Muscle of back (tissue), 11 donors: ENCODE results near the gene ASCC2. TPM values are rescaled to one million over a fixed set of nuclear protein-coding genes. Genes with fewer than 3 reads are reported as not detected.
A peak's percentile ranks its signal among the peaks of the same experiment; 100 is the strongest.
"Not testable (repeated sequence)": the region's sequence is repeated elsewhere in the genome, so short reads cannot be mapped to it uniquely, and the experiment has no call there.

ENCODE experiments used
- DNase-seq, 3 donors: peaks; one replicate each; pipeline versions ENCODE4 v3.0.0 to v3.0.0-alpha.2; 2013
- polyA plus RNA-seq, 10 donors: library from polyadenylated mRNA; unstranded; fragments of 120-200 nt; gene quantifications; one replicate each; pipeline ENCODE4 v1.2.1, GENCODE V29; 2013; ENCODE audit not compliant: insufficient read length in 10 of 10

ASCC2 gene
- polyA plus RNA-seq, 10 donors: 25.0 to 37.3 (median 31.6) TPM

DNA sequence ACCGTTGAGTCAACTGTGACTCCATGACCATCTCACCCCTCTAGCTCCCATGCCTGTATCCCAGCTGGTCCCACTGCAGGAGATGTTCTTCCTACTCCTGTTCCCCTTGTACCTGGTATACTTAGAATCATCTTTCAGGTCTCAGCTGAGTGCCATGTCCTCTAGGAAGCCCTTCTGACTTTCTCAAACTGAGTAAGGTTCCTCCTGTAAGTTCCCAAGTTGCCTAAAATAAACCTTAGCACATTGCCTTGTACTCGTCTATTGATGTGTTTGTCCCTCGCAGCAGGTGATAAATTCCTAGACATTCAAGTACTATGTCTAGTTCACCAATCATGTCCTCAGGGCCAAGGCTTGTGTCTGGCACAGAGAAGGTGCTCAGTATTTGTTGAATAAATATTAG is 18.4 kb upstream of the ASCC2 start:
- DNase-seq: no peak

DNA sequence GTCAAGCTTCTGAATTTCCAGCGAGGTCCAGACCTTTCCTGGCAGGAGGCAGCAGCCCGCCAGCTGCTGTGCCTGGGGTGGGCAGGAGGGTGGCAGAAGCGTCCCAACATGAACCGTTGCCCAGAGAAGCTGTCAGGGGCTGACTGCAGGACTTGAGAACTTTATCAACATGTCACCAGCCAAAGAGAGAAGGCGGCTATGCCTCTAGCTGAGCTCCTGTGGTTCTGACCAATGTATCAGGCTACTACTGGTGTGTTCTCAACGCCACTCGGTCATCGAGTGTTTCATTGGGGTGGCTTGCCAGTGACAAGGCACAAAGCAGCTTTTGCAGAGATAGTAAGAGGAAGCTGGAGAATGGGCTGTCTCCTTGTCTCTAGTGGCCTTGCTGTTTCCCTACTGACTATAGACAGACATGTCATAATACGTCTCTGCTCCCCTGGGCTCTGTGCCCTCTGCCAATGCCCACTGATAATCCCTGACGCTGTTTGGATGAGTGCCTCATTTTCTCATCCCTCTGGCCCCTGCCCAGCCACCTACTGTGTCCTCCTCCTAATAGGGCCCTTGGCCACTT is 17.6 kb upstream of the ASCC2 start:
- no peak for DNase-seq

DNA sequence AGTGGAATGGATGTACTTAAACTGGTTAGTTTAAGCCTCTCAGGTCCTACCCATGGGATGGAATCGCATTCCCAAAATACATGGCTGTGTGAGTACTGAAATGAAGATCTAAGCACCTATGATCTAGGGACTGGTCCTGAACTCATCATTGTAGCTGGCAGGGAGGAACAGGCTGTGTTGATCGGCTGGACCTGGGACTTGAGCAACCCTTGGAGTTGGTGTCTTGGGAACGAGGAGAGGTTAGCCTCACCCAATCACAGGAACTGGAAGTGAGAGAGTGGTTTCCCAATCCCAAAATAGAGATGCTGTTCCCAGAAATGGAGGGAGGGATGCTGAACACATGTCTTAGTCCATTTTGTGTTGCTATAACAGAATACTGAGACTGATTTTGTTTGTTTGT is 16.4 kb upstream of the ASCC2 start:
- no peak for DNase-seq

DNA sequence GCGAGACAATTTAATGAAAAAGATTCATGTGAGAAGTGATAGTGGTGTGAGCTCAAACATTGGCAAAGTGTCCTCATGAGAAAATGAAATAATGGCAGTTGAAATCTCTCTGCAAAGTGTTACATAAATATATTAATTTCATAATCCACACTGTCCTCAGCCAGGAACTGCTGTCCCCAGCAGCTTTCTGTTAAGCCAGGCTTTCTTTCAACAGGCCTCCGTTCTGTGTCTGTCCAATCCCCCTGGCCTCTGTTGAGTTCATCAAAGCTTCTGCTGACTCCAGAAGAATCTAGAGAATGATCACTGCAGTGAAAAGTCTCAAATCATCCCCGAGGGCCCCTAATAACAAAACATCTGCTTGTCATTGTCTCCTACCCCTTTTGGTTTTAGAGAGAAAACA is 10.0 kb upstream of the ASCC2 start:
- peak in 2 of 3 donors; percentile 20 to 46 for DNase-seq

DNA sequence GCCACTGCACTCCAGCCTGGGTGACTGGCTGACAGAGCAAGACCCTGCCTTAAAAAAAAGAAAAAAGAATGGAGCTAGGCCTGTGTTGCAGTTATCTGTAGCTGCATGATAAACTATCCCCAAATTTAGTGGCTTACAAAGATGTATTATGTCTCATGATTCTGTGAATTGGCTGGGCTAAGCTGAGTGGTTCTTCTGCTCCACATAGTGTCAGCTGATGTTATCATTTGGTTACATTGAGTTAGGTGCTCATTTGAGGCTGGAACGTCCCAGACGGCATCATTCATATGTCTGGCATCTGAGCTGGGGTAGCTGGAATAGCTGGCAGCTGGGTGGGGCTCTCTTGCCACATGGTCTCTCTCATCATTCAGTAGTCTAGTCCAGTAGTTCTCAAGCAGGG is 8.2 kb upstream of the ASCC2 start:
- no peak for DNase-seq

DNA sequence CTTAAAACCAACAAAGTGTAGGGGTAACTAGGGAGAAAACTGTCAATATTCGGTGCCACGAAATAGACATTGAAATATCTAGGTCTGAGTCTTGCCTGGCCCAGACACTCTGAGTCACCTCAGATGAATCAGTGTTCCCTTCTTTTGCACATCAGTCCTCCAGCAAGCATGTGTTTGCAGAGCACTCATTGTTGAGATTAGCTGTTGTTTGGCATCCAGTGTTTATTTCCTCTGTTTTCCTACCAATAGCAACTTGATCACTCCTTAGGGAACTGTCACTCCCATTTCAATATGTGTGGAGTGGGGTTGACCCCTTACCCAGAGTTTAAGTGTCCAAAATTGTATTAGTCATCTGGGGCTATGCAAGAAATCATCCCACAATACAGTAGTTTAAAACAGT is 4.7 kb upstream of the ASCC2 start:
- DNase-seq: peak; percentile 56 to 66 (median 62)

DNA sequence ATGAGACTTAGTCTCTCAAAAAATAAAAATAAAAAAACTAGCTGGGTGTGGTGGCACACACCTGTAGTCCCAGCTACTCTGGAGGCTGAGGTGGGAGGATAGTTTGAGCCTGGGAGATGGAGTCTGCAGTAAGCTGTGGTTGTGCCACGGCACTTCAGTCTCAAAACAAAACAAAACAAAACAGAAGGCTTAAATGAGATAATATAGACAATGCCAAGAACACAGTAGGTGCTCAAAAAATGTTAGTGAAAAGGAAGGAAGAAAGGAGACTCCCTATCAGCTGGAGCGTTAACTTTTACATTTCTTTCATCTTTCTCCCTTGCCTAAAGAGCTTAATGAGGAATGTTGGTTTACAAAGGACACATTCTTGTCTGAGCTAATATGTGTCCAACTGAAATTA is 4.1 kb upstream of the ASCC2 start:
- no peak for DNase-seq

DNA sequence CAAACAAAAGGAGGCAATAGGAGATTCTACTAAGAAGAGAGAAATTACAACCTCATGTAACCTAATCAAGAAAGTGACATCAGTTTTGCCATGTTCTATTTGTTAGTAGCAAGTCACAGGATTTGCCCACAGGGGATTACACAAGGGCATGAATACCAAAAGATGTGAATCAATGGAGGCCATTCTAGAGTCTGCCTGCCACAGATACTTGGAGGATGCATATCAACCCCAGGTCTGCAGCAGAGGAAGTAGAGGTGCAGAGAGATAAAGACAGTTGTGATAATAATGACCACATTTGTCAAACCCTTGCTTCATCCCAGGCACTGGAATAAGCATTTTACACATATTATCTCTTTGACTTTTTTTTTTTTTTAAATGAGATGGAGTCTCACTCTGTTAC is 2.4 kb upstream of the ASCC2 start:
- no peak for DNase-seq

DNA sequence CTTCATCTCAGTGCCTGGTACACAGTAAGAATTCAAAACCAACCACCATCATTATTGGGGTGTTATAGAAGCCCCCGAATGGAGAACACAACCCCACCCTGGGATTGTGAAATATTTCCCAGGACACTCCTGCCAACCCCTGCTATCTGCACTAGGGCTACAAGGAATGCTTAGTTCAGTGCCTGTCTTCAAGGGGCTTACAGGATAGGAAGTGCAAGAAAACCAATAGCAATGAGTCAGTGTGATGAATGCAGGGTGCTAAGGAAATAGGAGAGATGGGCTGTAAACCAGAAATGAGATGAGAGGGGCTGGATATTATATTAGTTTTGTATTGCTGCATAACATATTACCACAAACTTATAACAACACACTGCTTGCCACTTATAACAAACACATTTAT is 965 bp upstream of the ASCC2 start:
- DNase-seq: no peak

DNA sequence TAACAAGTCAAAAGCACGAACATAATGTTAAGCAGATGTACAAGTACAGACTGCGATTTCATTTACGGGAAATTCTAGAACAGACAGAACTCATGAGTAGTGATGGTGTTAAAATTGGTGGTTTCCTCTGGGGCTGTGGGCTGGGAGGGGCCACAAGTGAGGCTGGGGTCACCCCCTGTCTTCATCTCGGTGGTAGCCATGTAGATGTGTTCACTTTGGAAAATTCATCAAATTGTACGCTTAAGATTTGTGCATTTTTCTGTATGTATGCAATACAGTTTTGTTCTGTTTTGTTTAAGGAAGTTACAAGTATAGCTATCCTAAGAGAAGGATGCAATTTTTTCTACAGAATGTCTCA is 504 bp upstream of the ASCC2 start:
- no peak for DNase-seq

DNA sequence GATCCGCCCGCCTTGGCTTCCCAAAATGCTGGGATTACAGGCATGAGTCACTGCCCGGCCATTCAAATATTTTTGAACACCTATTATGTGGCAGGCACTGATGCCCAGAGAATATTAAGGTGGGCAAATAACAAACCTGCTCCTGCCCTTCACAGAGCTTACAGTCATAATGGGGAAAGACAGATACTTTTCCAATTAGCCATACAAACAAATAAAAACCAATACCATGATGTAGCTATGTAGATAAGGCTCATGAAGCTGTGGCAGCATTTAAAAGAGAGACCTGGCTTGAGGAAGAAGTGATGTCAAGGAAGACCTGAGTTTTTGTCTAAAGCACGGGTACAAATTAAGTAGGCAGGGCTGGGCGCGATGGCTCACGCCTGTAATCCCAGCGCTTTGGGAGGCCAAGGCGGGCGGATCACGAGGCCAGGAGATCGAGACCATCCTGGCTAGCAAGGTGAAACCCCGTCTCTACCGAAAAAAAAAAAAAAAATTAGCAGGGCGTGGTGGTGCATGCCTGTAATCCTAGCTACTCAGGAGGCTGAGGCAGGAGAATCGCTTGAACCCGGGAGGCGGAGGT is 1.2 kb downstream of the ASCC2 start:
- DNase-seq: not testable (repeated sequence)

DNA sequence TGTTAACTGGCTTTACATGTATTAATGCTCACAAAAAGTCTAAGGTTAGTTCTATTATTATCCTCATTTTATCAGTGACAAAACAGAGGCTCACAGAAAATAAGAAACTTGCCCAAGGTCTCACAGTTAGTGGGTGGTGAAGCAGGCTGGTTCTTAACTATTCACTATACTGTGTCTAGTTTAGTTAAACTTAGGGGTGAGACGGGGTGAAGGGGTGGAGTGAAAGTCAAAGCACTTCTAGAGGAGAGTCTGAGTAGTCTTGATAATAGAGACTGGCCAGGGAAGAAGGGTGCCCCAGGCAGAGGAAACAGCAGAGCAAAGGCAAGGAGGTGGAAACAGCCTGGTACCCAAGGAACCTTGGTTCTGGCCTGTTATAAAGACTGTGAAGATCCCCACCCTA is 4.0 kb downstream of the ASCC2 start:
- no peak for DNase-seq

DNA sequence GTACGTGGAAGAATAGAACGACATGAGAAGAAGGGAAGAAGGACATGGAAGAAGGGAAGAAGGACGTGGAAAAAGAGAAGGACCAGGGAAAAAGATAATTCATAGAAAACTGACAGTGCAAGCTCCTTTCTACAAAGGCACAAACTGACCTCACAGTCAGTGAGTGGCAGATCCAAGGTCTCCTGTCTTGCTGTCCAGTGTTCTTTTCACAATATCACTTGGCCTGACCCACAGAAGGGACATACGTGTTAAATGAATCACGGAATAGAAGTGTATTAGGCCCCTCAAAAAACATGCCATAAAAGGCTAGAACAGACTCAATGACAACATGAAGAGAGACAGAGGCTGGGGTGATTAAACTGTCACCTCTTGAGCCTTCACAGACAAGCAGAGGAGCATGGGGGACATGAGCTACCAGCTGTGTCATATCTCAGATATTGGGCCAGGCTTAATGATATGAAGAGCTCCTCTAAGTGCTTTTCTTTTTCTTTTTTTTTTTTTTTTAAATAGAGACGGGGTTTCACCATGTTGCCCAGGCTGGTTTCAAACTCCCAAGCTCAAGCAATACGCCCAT is 4.6 kb downstream of the ASCC2 start:
- DNase-seq: no peak

DNA sequence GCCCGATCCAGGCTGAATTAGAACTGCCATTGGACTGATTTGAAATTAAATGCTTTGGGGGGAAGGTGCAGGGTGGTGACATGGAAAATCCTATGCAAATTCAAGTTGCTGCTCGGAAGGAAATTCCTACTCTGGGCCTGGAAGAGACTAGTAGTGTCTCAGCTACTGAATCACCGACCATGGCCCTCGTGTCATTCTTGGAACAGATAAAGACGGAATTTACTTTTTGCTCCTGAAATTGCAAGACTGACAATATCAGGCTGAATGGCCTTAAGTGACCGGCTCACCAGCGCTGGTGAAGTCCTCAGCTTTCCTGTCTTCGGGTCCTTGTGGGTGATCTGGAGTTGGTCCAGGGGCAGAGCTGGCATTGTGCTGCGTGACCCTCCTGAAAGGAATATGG is 6.1 kb downstream of the ASCC2 start:
- no peak for DNase-seq

DNA sequence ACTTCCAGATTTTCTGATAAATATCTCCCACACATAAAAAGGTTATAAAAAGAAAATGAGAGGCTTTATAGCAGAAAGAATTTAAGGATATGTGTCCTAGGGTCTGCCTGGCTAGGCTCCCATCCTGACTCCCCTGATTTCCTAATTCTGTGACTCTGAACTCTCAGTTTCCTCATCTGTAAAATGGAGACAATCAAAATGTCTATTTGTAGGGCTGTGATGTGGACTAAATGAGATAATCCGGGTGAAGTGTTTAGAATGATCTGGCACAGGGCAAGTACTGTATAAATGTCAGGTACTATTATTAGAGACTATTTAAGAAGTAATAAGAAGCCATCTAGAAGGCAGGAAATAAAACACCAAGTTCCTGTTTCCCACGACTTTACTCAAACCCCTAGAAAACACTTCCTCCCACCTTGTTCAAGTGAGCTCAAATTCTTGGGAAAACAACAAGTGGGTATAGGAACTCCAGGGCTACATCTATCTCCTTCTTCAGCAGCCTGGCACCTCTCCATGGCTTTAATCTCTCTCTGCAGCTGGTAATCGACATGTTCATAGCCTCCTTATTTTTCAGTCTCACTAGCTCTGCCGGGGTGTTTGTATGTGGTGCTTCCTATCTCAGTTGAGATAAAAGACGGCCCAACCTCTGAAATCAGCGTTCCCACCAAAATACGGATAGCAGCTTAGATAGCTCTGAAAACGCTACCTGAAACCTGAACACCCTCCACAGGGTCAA is 6.7 kb downstream of the ASCC2 start:
- no peak for DNase-seq

DNA sequence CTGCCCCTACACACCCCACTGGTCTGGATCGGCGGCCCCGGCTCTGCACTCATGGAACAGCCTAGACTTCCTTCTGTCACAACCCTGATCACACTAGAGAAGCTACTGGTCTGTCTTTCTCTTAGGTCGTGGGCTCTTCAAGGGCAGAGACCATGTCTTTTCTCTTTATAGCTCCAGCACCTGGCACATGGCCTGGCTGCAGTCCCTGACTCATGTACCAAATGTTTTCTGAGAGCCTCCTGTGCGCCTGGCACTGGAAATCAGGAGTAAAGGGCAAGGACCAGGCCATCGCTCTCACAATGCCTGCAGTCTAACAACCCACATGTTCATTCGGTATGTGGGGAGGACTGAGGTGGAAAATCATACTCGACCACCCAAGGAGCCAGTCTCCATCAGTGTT is 7.5 kb downstream of the ASCC2 start:
- DNase-seq: no peak

DNA sequence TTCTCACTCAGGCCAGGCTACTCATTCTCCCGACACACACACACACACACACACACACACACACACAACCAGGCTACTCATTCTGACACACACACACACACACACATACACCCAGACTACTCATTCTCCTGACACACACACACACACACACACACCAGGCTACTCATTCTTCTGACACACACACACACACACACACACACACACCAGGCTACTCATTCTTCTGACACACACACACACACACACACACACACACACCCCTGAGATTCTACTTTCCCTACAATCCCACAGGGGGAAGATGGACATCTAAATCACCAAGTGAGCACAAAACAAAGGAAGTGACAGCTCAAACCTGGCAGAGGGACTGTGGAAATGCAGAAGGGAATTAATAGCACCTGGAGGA is 10.3 kb downstream of the ASCC2 start:
- not testable (repeated sequence) for DNase-seq

DNA sequence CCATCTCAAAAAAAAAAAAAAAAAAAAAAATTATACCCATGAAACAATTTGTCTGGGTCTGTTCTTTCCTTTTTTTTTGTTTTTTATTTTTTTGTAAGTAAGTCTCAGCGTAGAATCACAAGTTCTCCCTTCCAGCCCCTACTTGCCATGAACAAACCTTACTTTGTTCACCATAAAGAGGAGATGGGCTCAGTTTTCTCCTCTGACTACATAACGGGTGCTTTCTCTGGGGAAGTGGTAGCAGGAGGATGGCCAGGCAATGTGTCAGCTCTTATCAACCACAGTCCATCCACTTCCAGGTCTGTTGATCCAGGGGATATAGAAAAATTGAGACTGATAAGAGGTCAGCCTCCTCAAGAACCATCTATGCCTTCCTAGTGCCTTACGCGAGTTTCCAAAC is 11.0 kb downstream of the ASCC2 start:
- DNase-seq: no peak

DNA sequence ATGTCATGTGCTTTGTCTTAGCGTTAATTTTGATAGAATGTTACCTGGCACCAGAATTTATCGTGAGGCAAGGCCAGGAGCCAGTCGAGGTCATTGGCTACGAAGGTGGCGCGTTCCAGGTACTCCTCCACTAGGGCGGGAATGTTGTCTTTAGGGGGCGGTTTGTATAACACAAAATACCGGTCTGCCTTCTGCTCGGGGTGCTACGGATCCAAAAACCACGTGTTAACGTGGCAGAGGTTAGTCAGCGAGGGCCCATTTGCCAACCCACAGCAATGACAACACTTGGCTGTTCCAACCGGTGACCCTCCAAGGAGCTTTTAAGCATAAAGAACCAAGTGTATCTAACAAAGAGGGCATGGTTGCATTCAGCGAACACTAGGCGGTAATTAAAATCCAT is 12.5 kb downstream of the ASCC2 start:
- no peak for DNase-seq

DNA sequence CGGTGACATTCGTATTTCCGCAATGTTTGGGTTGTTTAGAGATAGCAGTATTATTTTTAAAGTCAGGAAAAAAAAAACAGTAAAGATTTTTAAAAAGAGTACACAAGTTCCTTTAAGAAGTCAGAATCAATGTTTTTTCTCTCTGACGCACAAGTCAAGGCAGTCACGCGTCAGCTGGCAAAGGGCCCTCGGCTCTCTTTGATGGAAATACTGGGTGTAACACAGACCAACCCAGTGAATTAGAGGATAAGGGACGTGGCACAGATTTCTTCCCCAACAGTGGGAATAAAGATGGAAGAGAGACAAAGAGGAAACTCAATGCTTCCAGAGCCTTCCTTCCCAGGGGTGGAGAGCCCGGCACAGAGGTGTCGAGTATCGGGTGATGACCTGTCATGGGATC is 13.4 kb downstream of the ASCC2 start:
- no peak for DNase-seq

DNA sequence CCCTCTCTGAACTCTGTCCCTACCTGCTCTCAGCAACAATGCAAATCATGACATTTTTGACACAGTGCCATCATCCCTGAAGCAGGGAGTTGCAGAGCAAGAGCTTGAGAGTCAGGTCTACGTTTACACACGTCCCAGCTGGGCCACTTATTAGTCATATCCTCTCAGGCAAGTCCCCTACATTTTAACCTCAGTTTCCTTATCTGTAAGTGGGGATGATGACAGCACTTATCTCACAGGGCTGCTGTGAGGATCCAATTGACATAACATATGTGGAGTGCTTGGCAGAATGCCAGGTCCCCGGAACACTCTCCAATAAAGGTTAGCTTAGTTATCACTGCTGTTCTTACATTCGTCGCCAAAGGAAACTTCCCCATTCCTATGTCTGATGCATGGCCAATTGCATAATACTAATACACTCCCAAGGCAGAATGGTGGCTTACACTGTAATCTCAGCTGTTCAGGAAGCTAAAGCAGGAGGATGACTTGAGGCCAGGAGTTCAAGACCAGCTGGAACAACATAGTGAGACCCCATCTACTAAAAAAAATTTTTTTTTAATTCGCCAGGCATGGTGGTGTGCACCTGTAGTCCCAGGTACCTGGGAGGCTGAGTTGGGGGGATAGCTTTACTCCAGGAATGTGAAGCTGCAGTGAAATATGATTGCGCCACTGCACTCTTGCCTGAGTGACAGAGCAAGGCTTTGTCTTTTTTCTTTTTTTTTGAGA is 16.6 kb downstream of the ASCC2 start:
- peak; percentile 57 to 82 (median 76) for DNase-seq

DNA sequence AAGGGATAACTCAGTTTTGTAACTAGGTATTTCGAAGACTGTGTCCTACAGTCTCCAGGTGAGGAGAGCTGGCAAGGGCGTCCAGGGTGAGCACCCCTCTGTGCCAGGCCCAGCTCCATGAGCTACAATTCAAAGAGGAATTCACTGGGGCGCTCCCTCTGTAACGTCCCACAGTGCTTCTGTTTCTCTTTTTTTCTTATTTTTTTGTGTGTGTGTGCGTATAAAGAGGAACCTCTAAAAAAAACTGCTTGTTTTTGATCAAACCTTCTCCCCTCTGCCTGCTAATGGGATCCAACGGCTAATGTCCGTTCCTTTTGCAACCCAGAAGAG is 17.1 kb downstream of the ASCC2 start:
- no peak for DNase-seq

DNA sequence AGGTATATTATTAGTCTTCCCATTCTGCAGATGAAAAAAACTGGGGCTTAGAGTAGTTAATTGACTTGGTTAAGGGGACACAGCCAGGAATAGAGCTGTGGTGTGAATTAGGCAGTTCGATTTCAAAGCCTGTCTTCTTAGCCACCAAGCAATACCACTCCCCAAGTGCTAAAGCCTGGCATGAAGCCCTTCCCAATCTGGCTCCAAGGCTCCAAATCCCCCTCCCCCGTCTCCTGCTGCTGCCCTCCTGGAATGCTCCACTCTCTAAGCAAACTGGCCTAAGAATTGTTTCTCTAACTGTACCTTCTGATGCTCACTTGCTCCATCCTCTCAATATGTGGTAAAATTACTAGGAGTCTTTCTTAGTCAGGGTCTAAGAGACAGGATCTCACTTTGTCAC is 18.6 kb downstream of the ASCC2 start:
- no peak for DNase-seq
